Panc1 (cell line): ENCODE measurements around the gene G6PC3. TPM values are rescaled to one million over a fixed set of nuclear protein-coding genes. Genes with fewer than 3 reads are reported as not detected.

Source experiments
- ATAC-seq: fragments of 200-7000 bp; cut with Tn5 transposase; 2 replicates; pipeline ENCODE4 v1.9.1; 2020; ENCODE audit warnings: mild to moderate bottlenecking, moderate library complexity
- BruUV-seq: library from RNA; stranded (reverse); fragments of 400-500 nt; replicated peaks from 2 replicates; lab custom pipeline; 2021; lab: Mats Ljungman, UMichigan
- CTCF ChIA-PET: fragments of 300-600 bp; sonication (Branson Sonifier 250); formaldehyde crosslinking; loops from one replicate; lab custom pipeline; 2022; ENCODE audit warnings: antibody characterized with exemption; lab: Charles Lee
- POLR2A ChIA-PET: fragments of 300-600 bp; sonication (Branson Sonifier 250); formaldehyde crosslinking; loops from one replicate; lab custom pipeline; 2022; ENCODE audit warnings: antibody characterized with exemption; lab: Charles Lee
- DNase-seq: peaks from one replicate; pipeline ENCODE4 v3.0.0-alpha.2; 2010; ENCODE audit warnings: low read depth, low spot score
- H3K27ac ChIP-seq: 2 replicates; pipeline ENCODE4 v1.5.1; 2011; ENCODE audit warnings: mild to moderate bottlenecking, low read length, inconsistent platforms
- H3K27me3 ChIP-seq: fragments of 200-500 bp; sonication (Bioruptor generic); 2 replicates; pipeline ENCODE4 v1.6.0; 2014; ENCODE audit warnings: low read length, inconsistent platforms; ENCODE audit not compliant: control insufficient read depth, insufficient read depth
- H3K36me3 ChIP-seq: fragments of 200-500 bp; sonication (Bioruptor generic); 2 replicates; pipeline ENCODE4 v1.5.1; 2014; ENCODE audit warnings: inconsistent platforms, mild to moderate bottlenecking, low read length, moderate library complexity; ENCODE audit not compliant: control insufficient read depth, insufficient read depth
- H3K4me1 ChIP-seq: 2 replicates; pipeline ENCODE4 v1.5.1; 2011; ENCODE audit warnings: inconsistent platforms, mild to moderate bottlenecking, low read length, moderate library complexity; ENCODE audit not compliant: control insufficient read depth, insufficient read depth
- H3K4me3 ChIP-seq, 2 experiments: 2 replicates each; pipeline ENCODE4 v1.5.1; 2011 to 2012; ENCODE audit warnings: low read depth in 2 of 2, low read length in 2 of 2, mild to moderate bottlenecking in 2 of 2, inconsistent platforms in 1 of 2, moderate library complexity in 1 of 2
- H3K9me3 ChIP-seq: fragments of 200-500 bp; sonication (Bioruptor generic); 2 replicates; pipeline ENCODE4 v1.5.1; 2014; ENCODE audit warnings: low read depth, mild to moderate bottlenecking, inconsistent platforms, low read length, moderate library complexity; ENCODE audit not compliant: control insufficient read depth, insufficient read depth
- CTCF ChIP-seq: fragments of 450-650 bp; IDR thresholded peaks from 2 replicates; pipeline ENCODE4 v1.5.1; 2017; ENCODE audit warnings: mild to moderate bottlenecking
- POLR2AphosphoS5 ChIP-seq: IDR thresholded peaks from 2 replicates; pipeline ENCODE4 v1.6.1; 2012; ENCODE audit warnings: mild to moderate bottlenecking, low read depth, low read length, moderate library complexity
- REST ChIP-seq, 2 experiments: IDR thresholded peaks; 2 replicates each; pipeline ENCODE4 v1.6.1; 2011 to 2012; ENCODE audit warnings: low read depth in 2 of 2, control low read depth in 1 of 2, low read length in 1 of 2, mild to moderate bottlenecking in 1 of 2, moderate library complexity in 1 of 2; ENCODE audit not compliant: insufficient read depth in 1 of 2
- SIN3A ChIP-seq: IDR thresholded peaks from 2 replicates; pipeline ENCODE4 v1.6.1; 2012; ENCODE audit warnings: low read depth, mild to moderate bottlenecking, low read length, moderate library complexity, borderline replicate concordance; ENCODE audit not compliant: insufficient read depth
- TCF7L2 ChIP-seq: IDR thresholded peaks from 2 replicates; pipeline ENCODE4 v1.6.1; 2011; ENCODE audit warnings: mild to moderate bottlenecking, low read depth, low read length, inconsistent platforms
- in situ Hi-C: cut with HindIII; loops from 2 replicates; pipeline ENCODE4 v1.10.0; 2016; ENCODE audit warnings: low sequenced_read_pairs, low pct_unique_long_range_greater_than_20kb
- intact Hi-C: fragments of 100-400 bp; cut with micrococcal nuclease; formaldehyde crosslinking; loops from one replicate; pipeline ENCODE4 v1.10.0; 2022; ENCODE audit not compliant: unreplicated experiment
- total RNA-seq: library from RNA; stranded (reverse); gene quantifications from one replicate; pipeline ENCODE4 v1.2.1, GENCODE V29; 2021; ENCODE audit not compliant: unreplicated experiment

Gene G6PC3
- total RNA-seq, 1 experiment from 2014 or later, result 42.7 TPM

- H3K4me1 ChIP-seq, result peaks cover 8% of the 10 kb centered on the region
- ATAC-seq (no peak), DNase-seq (no peak)
- no peak overlapping the region for H3K4me3 ChIP-seq
- in situ Hi-C loops (no loop called here), intact Hi-C loops (no loop called here)
- no peaks in the 10 kb centered on the region for H3K27me3 ChIP-seq
- TF ChIP-seq SIN3A, result no peak
- TF ChIP-seq TCF7L2, result no peak
- TF ChIP-seq CTCF, result no peak
- no peak for TF ChIP-seq REST (IDR thresholded peaks at IDR 0.05; ENCODE audit: insufficient read depth in 1 of 2, low read depth in 2 of 2, low read length in 1 of 2)
- TF ChIP-seq POLR2AphosphoS5, result no peak
- ChIA-PET CTCF (no interaction called here), POLR2A (no interaction called here)
- no peak overlapping the region for H3K27ac ChIP-seq
- no peaks in the 10 kb centered on the region for H3K9me3 ChIP-seq
- H3K36me3 ChIP-seq, result peaks cover 9% of the 10 kb centered on the region
- BruUV-seq, result no TSS peak
Measured at GRCh38 chr17:44063704-44064639, 6.6 kb upstream of the G6PC3 start.

GRCh38 chr17:44065668-44066203 lies 4.8 kb upstream of the G6PC3 start:
- ChIA-PET CTCF (no interaction called here), POLR2A (no interaction called here)
- Histone ChIP-seq H3K27ac (peak overlapping the region; percentile 88), H3K36me3 (peaks cover 6% of the 10 kb centered on the region), H3K9me3 (no peaks in the 10 kb centered on the region), H3K4me1 (peaks cover 15% of the 10 kb centered on the region), H3K4me3 (peak overlapping the region; percentile 70 to 81), H3K27me3 (no peaks in the 10 kb centered on the region)
- no peak for DNase-seq
- no peak for ATAC-seq
- in situ Hi-C loops (no loop called here), intact Hi-C loops (no loop called here)
- TF ChIP-seq REST (IDR thresholded peaks at IDR 0.05; ENCODE audit: insufficient read depth in 1 of 2, low read depth in 2 of 2, low read length in 1 of 2) (no peak), TCF7L2 (no peak), POLR2AphosphoS5 (no peak), CTCF (no peak), SIN3A (no peak)
- no TSS peak for BruUV-seq
